GM19324 (cell line): ENCODE measurements around the gene TRAFD1.

Experiments used
- ATAC-seq: cut with Tn5 transposase; IDR thresholded peaks from one replicate; pipeline ENCODE4 v1.9.1; 2021; ENCODE audit warnings: mild to moderate bottlenecking, moderate library complexity; ENCODE audit not compliant: unreplicated experiment, low FRiP score

TRAFD1 gene

GRCh38 chr12:112194601-112195247 is 69.4 kb downstream of the TRAFD1 start:
- no peak for ATAC-seq

DNA sequence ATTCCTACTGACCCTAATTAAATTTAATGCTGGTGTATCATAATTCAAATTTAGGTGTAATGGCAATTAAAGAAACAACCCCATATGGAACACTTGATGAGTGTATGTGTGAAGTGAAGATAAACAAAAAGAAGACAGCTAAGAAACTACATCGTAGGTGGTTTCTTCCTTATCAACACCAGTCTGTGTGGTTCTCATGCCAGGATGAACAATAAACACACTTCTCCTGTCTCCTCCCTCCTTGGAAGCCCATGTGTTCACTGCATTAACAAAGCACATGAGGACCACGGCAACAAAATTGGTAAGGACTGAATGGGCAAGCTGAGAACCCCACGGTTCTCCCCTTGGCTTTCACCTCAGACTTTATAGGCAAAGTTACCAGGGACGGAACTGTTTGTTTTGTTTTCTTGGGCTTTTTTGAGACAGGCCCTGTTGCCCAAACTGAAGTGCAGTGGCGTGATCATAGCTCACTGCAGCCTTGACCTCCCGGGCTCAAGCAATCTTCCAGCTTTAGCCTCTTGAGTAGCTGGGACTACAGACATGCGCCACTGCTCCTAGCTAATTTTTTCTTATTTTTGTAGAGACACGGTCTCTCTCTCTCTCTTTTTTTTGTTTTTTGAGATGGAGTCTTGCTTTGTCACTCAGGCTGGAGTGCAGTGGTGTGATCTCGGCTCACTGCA is 71.0 kb downstream of the TRAFD1 start:
- ATAC-seq, result no peak

DNA sequence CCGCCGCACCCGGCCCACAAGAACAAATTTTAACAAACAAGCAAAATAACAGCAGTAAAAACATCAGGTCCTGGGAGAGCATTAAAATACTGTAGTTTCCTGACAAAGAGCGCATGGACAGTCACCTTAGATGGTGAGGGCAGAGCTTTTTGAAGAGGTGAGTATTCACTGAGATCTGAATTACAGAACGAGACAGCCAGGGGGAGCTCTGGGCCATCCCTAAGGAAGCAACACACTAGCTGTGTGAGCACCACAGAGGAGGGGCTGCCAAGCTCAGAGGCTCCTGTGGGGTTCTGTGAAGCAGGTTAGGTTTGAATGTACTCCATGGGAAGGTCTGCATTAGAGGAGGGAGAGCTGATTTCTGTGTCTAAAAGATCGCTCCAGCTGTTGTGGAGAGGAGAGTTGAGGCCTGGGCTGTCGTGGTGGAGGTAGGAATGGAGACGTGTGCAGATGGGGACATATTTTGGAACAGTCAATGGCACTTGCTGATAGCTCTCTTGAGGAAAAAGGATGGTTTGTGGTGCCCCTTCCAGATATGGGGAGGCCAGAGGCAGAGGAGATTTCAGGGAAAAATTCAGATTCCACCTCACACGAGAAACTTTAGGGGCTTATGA is 72.9 kb downstream of the TRAFD1 start:
- ATAC-seq, result no peak

DNA sequence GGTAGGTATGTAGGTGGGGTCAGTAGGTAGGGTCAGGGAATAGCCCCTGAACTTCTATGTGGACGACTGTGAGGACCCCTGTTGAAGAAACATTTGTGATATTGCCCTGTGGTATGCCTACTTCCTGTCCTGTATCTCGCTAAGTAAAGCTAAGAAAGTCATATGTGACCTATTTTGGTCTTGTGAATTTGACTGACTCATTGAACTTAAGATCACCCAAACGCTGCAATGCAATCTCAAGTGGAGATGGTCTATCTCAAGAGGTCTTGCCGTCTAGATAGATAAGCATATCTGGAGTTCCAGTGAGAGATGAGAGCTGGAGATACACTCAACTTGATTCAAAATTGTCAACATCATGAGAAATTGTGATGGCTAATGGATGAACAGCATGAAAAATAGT is 73.8 kb downstream of the TRAFD1 start:
- ATAC-seq, result no peak
